Measurements from ENCODE around the gene PRR15.

- TF ChIP-seq SMC3 (conservative IDR thresholded peaks at IDR 0.05; ENCODE audit: poor library complexity) (no peak), CTCF (IDR thresholded peaks at IDR 0.05; ENCODE audit: poor library complexity, severe bottlenecking) (no peak), EZH2 (IDR thresholded peaks at IDR 0.05; ENCODE audit: borderline replicate concordance, insufficient read depth, low read length, poor library complexity, severe bottlenecking) (no peak), POLR2AphosphoS5 (IDR thresholded peaks at IDR 0.05) (no peak), EP300 (conservative IDR thresholded peaks at IDR 0.05; ENCODE audit: poor library complexity, severe bottlenecking) (no peak), RAD21 (conservative IDR thresholded peaks at IDR 0.05) (no peak)
Measured at GRCh38 chr7:29573567-29573966, 9.9 kb downstream of the PRR15 start.

All from neural cell (in vitro differentiated cells).